ENCODE data around the gene IQCC.

The IQCC gene

GRCh38 chr1:32221980-32222755 is 16.7 kb downstream of the IQCC start, which contains the start of the genes EIF3I and TMEM234:
Gene EIF3I, plus strand, starts transcription at chr1:32222407. Its CDS starts 35 bp downstream, at chr1:32222442.
Gene TMEM234, minus strand, starts transcription at chr1:32222353. Its CDS starts 31 bp downstream, at chr1:32222322.
- DNase-seq (ENCODE audit: low read depth in 2 of 3, low spot score in 1 of 3): peak; percentile 82 to 91 (median 87)

DNA sequence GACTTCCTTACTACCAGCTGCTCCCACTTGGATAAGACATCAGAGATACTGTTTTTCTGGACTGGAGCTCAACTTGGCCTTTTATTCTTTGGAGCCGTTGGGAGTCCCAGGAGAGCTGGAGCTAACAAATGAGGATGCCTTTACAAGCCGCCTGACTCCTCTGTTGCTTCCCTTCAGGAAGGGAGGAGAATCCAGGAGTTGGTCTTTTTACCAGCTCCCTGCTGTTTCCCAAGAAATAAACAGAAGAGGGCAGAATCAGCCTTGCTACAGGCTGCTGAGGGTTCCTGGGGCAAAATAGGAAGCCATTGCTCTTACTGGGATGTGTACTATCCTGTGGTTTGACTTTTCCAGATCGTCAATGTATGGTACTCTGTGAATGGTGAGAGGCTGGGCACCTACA is 18.2 kb downstream of the IQCC start:
- DNase-seq (ENCODE audit: low read depth in 2 of 3, low spot score in 1 of 3): no peak

- DNase-seq (ENCODE audit: low read depth in 2 of 3, low spot score in 1 of 3): no peak
These were observed 18.8 kb downstream of the IQCC start for GRCh38 chr1:32224285-32224684.

DNA sequence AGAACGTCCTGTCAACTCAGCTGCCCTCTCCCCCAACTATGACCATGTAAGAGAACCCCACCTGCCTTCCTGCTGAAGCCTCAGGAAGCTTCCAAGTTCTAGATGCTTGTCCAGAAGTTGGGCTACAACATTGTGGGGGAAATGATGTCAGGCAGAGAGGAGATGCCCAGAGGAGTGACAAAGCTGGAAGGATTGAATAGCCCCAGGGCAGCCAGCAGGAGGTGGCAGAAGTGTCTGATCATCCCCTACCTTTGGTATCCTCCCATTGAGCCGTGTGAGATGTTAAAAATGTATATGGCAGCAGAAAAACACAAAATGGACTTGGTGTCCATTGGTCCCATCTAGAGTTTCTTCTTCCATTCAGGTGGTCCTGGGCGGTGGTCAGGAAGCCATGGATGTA is 23.3 kb downstream of the IQCC start:
- DNase-seq (ENCODE audit: low read depth in 2 of 3, low spot score in 1 of 3): no peak

DNA sequence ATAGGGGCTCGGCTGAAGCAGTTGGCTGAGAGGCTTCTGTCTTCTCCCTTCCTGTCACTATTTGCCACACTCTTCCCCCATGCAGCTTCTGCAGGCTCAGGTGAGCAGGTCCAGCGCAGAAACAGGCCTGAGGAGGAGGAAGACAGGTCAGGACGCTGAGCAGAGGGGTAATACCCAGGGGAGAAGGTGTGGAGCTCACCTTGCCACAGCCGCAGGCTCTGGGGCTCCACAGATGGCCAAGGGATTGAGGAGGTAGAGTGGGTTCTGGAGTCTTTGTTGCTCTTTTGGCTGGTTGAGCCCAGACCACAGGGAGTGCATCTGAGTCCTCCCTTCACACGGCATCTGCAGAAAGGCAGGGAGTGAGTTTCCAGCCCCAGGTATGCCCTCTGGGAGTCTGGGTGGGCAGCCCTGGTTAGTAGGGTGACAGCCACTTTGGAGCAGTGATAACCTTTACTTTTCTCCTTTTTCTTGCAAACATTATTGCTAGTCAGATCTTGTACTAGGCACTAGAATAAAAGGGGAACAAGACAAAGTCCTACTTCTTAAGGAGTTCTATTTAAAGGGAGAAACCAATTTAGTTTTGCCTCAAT is 26.5 kb downstream of the IQCC start:
- no peak for DNase-seq (ENCODE audit: low read depth in 2 of 3, low spot score in 1 of 3)

GRCh38 chr1:32232558-32233304 is 27.3 kb downstream of the IQCC start:
- no peak for DNase-seq (ENCODE audit: low read depth in 2 of 3, low spot score in 1 of 3)

GRCh38 chr1:32234792-32235191 is 29.3 kb downstream of the IQCC start:
- no peak for DNase-seq (ENCODE audit: low read depth in 2 of 3, low spot score in 1 of 3)

DNA sequence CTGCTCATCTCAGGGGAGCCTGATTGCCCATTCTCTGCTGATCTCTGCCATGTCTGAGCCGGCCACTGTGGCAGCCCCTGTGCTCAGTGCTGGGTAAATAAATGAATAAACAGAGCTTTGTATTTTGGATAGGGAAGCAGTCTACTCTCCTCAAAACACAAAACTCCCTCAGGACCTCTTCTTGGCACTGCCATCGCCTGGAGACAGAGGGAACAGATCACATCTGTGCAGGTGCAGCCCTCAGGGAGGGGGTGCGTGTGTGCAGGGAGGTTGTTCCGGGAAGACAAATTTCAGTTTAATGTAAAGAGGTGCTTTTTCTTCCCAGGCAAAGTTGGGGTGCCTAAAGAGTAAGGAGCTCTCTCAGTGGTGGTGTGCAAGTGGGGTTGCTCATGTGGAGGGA is 33.9 kb downstream of the IQCC start:
- DNase-seq (ENCODE audit: low read depth in 2 of 3, low spot score in 1 of 3): no peak

GRCh38 chr1:32239790-32240139 is 34.3 kb downstream of the IQCC start:
- no peak for DNase-seq (ENCODE audit: low read depth in 2 of 3, low spot score in 1 of 3)

DNA sequence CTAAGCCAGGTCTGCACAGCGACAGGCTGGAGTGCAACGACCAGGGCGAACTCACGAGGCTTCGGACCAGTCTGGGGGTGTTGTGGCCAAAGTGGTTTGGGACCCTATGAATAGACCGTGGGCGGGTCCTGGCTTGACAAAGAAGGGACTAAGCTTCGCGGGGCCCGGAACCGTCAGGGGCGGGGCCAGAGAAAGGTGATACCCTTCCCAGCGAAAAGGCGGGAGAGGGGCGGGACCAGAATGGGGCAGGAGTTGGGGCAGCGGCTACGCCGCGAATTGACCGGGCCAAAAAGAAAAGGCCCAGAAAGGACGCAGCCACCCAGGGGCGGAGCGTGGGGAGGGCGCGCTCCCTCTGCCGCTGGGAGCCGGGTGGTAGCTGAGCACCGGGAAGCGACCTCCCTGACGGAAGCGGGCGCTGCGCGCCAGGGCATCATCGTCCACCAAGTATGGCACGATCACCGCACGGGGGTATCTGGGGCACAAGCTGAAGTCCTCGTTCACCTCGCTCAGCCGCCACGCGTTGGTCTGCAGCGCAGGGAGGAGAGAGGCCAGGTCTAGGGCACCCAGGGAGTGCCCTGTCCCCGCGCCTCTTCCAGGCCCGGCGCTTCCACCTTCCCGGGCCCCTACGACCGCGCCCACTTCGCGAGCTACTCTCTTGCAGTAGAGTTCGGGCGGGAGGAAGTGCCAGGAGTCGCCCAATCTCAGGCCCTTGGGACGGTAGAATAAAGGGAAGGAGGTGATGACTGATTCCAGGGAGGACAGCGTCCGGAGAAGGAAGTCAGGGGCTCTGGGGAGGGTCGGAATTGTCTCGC is 34.9 kb downstream of the IQCC start:
- no peak for DNase-seq (ENCODE audit: low read depth in 2 of 3, low spot score in 1 of 3)

GRCh38 chr1:32241001-32241763 is 35.7 kb downstream of the IQCC start:
- DNase-seq (ENCODE audit: low read depth in 2 of 3, low spot score in 1 of 3): no peak

DNA sequence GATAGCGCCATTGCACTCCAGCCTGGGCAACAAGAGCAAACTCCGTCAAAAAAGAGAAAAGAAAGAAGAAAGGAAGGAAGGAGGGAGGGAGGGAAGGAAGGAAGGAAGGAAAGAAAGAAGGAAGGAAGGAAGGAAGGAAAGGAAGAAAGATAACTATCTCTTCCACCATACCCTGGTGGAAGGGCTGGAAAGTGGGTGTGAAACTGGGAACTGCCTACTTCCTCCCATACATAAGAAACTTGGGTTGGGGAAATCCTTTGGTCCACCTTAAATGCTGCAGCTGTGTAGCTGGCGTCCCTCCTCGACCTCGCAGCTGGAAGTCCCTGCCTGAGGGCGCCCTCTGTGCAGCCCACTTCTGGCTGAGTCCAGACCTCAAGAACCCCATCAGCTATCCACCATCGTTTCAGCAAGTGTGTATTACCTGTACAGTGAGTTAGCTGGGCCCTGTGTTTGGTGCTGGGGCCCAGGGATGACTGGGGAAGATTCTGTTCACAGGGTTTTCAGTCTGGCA is 36.9 kb downstream of the IQCC start:
- no peak for DNase-seq (ENCODE audit: low read depth in 2 of 3, low spot score in 1 of 3)

DNA sequence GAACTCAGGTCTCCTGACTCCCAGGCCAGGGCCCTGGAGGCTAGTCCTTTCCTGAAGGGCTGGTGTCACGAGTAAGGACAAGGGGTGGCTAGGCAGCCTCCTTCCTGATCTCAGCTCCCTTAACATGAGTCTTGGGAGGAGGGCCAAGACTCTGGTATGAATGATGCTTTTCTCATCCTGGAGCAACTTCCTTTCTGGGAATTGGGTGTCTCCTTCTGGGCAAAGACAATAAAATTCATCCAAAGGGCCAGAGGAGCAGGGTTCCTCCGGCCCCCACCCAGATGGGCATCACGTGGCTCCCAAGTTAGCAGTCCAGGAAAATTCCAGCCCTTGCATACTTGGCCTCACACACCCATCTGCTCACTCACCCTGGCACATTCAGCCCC is 41.4 kb downstream of the IQCC start, which contains the start of gene FAM167B:
FAM167B (plus strand) TSS at position 335 of the 386 bp plus-strand sequence. CDS start 200 bp downstream, outside the sequence.
- no peak for DNase-seq (ENCODE audit: low read depth in 2 of 3, low spot score in 1 of 3)

GRCh38 chr1:32247452-32247851 is 42.0 kb downstream of the IQCC start:
- DNase-seq (ENCODE audit: low read depth in 2 of 3, low spot score in 1 of 3): no peak

DNA sequence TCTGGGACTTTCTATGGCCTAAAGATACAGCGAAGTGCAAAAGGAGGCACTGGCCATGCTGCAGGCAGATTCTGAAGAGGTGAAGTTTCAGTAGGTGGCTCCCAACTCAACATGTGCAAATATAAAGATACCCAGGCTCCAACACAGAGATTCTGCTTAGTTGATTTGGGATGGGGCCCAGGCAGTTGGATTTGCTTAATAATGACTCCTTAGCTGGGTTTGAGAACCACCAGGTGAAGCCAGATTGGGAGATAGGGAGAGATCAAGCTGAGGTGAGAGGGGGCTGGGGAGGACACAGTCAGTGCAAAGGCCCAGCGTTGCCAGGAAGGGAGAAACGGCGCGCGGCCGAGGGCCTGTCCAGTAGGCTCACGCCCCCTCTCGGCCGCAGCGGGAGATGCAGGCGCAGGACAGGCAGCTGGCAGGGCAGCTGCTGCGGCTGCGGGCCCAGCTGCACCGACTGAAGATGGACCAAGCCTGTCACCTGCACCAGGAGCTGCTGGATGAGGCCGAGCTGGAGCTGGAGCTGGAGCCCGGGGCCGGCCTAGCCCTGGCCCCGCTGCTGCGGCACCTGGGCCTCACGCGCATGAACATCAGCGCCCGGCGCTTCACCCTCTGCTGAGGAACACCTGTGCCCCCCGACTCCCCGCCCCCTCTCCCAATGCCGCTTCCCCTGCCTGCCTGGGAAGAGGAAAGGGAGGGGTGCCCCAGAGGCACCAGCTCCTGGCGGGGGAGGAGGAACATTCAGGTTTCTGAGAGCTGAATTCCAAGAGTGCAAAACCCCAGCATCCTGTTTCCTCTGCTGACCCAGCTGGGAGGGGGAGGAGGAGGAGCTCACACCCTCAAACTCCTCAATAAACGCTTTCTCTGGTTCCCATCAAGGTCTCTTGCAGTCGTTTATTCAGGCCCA is 42.8 kb downstream of the IQCC start:
- DNase-seq (ENCODE audit: low read depth in 2 of 3, low spot score in 1 of 3): peak; percentile 72 to 81 (median 80)

GRCh38 chr1:32249831-32250525 is 44.5 kb downstream of the IQCC start:
- DNase-seq (ENCODE audit: low read depth in 2 of 3, low spot score in 1 of 3): peak; percentile 59 to 70 (median 60)

DNA sequence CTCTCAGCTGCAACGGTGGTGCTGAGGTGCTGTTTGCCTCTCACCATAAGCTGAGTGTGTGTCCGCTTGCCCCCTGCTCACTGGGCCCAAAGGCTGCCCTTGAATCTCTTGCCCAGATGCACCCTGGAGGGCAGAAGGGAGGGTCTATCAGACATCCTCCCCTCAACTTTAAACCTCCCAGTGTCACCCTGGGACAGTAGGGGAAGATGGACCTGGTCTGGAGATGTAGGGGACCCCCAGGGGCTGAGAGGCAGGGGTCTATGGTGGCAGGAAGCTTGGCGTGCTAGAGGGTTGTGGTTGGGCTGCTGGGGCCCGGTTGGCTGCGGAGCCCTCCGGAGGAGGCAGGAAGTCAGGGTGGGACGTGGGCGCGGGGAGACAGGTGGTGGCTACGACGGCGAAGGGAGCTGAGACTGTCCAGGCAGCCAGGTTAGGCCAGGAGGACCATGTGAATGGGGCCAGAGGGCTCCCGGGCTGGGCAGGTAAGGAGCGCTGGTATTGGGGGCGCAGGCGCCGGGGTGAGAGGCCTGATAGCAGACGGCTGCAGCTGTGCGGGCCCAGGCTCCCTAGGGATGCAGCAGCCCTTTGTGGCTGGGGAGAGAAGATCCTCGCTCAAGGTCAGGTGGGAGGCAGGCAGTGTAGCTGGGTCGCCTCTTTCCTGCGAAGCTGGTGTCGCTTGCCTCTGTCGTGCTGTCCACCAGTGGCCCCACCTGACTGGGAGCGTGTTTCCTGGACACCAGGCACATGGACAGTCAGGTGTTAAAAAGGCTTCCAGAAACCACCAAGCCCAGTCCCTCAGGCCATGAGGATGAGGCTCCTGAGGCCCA is 45.6 kb downstream of the IQCC start, which contains the start of gene LCK:
LCK (plus strand) TSS at position 373 of the 824 bp plus-strand sequence. CDS start 23,065 bp downstream, outside the sequence.
- DNase-seq (ENCODE audit: low read depth in 2 of 3, low spot score in 1 of 3): peak; percentile 66 to 72 (median 68)

All from stimulated activated CD4-positive, alpha-beta T cell treated with anti-CD3 and anti-CD28 coated beads, Interleukin-12 subunit alpha, Interleukin-12 subunit beta, amount 100 ng/mL, for 48 hours (primary cell).